NOMO-1 treated with dmso at 0.1 percent for 144 hours (cell line): ENCODE data around the gene FAM98B.

Experiments used
- DNase-seq: peaks from one replicate; lab custom pipeline; 2025; ENCODE audit not compliant: unreplicated experiment; lab: John Stamatoyannopoulos, UW

The FAM98B gene

DNA sequence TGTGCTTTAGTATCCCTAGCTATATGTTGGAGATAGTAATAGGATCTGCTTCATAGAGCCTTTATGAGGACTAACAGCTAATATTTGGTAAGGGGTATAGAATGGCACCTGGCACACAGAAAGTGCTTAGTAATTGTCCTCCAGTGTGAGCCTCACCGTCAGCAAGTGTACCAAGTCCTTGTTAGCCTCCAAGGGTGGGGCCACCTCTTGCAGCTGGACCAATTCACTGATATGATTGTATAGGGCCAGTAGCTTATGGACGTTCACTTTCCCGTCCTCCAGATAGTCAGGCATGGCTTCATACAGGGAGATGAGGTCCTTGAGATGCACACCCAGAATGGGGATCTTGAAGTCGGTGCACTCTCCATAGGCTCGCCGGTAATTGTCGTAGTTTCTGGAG lies 53.6 kb downstream of the FAM98B start:
- DNase-seq, result no peak

DNA sequence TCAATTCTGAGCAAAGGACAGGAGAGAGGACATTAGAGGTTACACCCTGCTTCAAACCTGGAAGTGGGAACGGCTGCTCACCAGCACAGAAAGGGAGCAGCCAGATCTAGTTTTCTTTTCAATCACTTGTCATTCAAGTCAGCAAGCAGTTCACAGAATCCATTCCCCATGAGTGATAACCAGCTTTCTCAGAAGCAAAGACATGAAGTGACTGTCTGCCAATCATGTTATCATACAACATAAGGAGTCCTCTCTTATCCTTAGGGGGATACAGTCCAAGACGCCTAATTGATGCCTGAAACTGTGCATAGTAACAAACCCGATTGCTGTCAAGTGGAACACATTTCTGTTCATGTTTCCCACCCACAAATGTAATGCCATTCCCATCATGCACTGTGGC lies 54.7 kb downstream of the FAM98B start:
- DNase-seq, result no peak

DNA sequence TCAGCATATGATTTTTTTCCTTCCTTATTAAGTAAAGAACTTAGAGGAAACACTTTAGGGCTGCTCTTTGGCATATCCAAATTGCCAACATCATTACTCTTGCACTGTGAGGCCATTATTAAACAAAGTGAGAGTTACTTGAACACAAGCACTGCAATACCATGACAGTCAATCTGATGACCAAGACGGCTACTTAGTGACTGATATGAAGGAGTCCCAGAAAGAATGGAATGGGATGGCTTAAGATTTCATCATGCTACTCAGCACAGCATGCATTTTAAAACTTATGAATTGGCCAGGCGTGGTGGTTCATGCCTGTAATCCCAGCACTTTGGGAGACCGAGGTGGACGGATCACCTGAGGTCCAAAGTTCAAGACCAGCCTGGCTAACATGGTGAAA lies 55.2 kb downstream of the FAM98B start:
- DNase-seq, result no peak

DNA sequence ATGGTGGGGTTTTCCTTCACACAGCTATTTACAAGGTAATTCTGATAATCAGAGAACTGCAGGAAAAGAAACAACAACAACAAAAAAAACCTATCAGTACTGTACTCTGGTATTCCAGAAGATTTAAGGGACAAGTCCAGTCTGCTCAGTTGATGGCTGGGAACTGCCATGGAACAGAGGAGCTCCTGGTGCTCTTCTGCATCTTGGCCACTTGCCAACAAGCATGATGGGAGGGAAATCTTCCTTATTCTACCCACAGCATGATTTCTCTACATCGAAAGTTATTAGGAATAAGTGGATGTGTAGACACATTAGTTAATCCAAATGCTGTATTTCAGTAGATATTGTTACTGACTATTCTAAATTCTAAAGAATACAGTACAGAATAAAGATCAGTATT lies 59.0 kb downstream of the FAM98B start:
- no peak for DNase-seq

DNA sequence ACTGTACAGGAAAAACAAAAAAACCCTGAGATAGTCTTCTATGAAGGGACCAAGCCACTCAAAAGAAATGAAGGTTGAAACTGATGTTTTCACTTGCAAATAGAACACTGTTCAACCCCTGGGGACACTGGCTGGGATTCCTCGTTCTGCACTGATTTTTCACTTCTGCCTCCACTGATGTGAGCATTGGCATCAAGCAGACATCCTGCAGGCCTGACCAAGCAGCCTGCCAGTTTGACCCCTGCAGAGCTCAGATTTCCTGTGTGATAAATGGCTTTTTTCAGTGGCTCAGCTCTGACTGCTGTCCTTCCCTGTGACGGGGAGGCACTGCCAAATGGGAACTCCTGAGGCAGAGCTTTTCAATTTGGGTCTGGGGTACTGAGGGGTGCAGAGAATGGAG lies 60.7 kb downstream of the FAM98B start:
- DNase-seq, result no peak

DNA sequence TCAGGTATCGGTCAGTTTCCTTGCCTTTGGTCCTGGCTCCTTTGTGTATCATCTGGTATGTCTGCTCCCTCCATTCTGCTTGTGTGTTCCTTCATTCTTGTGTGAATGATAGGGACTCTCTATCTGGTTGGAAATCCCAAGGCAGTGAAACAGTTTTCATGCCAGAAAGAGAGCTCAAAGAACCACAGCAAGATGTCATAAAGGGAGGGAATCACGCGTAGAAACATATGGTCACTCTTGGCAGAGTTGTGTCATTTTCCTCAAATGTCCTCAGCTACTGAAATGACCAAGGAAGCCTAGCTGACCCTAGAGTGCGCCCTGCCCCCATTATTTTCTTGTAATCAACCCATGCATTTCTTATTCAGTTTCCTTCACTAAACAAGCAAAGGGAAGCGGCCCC lies 62.7 kb downstream of the FAM98B start:
- no peak for DNase-seq

DNA sequence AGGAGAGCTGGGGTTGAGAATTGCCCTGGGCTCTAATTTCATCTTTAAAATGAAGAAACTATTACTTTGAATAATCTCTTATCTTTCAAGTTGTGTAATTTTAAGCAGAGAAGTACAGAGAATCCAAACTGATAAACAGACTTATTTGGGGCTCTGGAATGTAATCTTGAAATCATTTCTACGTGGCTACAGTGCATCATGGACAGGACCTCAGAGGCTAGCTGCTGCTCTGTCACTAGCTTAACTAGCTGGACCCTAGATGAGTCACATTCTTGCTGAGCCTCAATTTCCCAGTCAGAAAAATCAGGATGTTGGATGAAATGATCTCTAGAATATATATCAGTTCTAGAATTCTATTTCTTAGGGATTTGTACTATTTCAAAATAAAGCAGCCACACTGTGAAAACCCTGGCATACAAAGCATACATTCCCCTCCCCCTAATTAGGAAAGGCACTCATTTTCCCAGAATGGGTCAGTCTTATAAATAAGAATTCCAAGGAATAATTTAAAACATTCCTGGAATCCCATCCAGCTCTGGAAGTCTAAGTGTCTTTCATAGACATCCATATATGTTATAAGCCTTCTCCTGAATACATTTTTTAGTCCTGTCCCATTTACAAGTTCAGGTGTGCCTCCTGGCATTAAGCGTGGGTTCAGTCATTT lies 63.5 kb downstream of the FAM98B start:
- DNase-seq, result no peak

DNA sequence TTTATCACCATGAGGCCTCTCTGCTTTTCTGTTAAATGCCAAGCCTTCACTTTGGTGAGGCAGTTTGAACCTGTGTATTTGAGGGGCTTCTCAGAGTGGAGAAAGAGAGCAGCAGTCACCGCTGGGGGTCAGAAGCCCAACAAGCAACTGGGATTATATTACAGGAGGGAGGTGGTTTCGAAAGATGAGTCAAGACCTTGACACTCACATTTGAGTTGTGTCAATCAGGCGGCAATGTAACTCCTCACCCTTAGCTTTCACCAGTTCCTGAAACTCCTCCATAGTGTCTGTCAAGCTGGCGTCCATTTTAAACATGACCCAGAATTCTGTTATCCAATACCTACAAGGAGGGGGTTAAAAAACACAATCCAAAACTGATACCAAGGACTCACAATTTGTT lies 64.2 kb downstream of the FAM98B start:
- no peak for DNase-seq

DNA sequence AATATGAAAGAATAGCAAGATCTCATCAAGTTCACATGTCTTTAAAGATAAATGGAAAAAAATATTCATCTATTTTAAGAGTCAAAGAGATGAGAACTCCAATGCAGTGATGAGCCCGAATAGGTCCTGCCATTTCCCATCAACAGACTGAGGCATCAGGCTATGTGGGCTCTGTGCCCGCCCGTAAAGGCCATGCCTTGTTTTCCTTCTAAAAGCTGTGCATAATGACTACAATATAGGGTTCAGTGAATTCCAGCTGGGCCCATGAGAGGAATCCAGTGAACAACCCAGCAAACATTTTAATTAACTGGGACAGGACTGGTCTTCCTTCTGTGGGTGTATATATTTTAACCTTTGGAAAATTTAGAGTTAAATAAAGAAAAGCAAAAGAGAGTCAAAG lies 66.1 kb downstream of the FAM98B start:
- no peak for DNase-seq

DNA sequence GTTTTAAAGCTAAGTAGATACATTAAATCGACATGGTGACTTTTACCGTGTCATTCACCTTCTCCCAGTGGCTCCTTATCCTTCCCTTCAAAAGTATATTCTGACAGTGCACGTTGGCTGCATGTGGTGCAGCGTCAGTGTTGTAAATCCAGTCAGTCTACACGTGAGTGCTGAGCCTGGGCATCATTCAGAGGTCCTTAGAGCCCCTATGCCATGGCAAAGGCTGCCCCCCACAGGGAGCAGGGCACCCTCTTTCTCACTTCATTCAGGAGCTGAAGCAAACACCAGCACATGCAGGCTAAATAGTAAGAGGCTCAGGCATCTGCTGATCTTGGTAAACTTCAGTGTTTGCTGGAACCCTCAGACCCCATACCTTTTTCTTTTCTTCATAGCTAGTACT lies 67.4 kb downstream of the FAM98B start:
- DNase-seq, result no peak

DNA sequence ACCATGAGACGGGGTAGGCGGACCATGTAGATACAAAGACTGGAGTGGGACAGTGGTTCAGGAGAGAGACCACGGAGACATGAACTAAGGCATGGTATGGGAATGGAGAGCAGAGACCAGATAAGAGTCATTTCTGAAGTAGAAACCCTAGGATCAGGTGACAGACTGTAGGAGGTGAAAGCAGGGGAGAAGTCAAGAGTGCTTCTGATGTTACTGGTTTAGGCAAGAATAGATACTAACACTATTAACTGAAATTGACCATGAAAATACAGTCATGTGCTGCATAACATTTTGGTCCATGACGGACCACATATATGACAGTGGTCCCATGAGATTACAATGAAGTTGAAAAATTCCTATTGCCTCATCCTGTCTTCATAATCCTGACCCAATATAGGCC lies 69.0 kb downstream of the FAM98B start:
- no peak for DNase-seq

DNA sequence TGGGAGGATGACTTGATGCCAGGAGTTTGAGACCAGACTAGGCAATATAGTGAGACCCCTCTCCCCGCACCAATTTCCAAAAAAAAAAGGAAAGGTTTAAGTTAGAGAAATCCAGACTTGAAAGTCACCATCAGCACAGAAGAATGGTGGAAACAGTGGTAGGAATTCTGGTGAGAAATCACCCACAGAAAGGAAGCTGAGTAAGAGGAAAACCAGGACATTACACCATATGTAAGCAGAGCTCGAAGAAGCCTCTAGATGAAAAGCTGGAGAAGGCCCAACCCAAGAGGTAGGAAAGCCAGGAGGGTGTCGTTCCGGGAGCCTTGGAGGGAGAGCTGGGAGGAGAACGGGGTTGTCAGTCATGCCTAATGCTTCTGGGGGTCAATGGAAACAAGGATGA lies 70.2 kb downstream of the FAM98B start:
- DNase-seq, result no peak

DNA sequence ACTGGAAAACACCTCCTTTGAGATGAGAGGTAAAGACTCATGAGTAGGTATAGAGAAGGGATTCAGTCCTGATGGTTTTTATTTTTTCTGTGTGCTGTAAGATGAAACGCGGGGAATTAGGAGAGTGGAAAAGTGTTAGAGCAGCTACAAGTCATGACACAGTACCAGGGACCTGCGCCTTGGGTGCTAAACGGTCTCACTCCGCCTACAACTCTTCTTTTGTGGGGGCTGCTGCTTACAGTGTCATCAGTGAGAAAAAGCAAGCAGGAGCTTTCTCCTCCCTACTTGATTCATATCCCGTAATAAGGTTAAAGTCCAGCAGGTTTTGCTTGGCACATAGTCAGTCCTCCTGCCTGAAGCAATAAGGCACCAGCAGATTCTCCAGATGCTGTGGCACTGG lies 71.6 kb downstream of the FAM98B start:
- no peak for DNase-seq

DNA sequence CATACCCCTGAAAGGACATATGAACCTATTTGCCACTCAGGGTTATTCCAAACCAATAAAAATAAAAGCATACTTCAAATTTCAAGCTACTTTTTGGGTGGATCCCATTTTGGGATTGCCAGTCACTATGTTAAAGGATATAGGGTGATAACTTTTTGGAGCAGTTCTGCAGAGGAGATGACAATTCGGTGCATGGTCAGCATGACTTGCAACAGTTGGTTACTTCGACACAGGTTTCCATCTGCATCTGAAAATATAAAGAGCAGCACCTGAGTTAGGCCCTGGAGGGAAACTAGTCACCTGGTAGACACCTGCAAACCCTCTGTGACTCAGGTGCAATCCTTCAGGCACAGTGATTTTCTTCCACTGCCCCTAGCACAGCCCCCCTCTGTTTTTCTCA lies 72.2 kb downstream of the FAM98B start:
- no peak for DNase-seq

DNA sequence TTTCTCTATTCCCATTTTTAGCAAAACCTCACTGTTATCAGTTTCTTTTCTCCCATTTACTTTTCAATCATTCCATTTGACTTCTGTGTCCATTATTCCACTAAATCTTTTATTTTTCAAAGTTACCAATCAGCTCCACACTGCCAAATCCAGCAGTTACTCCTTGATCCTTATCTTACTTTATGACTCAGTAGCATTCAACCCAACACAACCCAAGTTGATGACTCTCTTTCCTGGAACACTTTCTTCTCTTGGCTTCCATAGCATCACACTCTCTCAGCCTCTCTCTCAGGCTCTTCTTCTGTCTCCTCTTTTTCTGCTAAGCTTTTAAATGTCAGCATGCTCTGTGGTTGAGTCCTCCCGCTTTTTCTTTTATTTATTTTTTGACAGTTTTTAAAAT lies 74.4 kb downstream of the FAM98B start:
- no peak for DNase-seq

DNA sequence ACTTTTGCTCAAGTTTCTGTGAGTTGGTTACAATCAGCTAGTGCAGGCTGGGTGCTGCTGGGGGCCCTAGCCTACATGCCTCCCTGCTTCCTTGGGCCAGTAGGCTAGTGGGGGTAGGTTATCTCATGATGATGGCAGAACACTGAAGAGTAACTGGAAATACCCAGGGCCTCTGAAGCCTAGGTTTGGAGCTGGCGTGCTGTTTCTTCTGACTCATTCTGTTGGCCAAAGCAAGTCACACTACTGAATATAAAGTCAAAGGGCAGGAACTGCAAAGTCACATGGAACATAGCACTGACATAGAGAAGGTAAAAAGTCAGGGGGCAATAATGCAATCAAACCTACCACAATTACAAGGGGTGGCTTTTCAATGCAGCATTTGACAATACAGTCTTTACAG lies 76.2 kb downstream of the FAM98B start:
- no peak for DNase-seq

DNA sequence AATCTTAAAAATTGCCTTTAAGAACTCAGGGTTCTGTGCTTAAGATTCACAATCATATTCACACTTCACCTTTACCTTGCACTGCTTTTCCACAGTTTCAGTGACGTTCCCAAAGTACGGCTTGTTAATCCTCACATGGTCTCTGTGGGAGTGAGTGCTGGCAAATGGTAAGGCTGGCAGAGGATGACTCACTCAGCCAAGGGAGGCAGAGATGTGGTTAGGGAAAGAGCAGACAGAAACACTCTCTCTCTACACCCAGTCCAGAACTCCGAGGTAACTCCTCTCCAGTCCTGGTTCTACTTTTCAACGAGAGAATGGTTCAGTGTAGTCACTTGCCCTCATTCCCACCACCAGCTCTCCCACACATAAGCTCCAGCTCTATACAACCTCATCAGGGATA lies 77.6 kb downstream of the FAM98B start:
- no peak for DNase-seq

DNA sequence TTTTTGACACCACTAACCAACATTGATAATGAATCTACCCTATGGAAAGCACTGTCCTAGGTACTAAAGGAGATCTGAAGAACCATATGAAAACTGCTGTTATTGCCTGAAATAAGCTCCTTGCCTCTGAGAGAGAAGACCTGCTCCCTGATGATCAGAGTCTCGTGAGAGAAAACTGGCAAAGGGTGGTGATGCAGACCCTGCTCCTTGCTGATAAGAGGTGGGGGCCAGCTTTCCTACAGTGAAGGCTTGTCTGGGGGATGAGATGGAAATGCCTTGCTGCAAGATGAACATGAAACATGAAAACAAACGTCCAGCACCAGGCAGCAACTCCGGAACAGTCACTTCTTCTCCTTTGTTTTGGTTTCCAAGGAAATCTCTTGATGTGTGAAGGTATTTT lies 78.8 kb downstream of the FAM98B start:
- DNase-seq, result no peak

DNA sequence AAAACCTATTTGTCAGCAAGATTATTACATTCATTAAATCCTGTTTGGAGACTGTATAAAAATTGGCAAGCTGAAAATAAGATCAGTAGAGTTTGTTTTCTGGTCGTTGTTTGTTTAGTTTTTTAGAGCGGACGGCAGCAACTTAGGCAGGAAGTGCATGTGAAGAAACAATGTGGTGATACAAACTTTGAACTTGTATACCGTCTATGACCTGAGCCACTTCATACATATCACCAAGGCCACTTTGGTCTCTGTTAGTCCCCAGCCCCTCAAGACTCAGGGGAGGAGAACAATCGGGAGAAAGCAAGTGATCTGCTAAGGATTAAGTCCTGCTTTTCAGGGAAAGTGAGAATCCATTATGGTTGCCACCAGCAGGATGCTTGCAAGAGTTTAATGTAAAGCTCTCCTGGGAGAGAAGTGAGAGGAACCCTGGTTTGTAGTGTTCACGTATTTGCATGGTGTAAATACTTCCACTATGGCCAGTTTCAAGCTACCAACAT lies 79.5 kb downstream of the FAM98B start:
- no peak for DNase-seq

DNA sequence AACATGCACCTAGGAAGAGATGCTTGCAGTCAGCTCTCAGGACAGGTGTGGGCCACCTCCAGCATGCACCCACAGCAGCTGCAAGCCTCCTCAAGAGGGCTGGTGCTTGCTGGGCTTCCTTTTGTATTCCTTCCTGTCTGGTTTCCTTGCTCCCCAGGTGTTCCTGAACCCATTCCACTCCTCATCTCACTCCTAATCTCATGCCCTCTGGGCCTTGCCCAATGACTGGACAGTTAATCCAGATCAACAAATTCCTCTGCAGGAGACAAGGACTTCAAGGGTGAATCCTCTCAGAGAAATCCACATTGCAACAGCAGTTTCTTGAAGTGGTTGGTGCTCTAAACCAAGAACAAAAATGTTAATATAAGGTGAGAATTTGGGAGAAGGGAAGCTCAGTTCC lies 80.0 kb downstream of the FAM98B start:
- no peak for DNase-seq

DNA sequence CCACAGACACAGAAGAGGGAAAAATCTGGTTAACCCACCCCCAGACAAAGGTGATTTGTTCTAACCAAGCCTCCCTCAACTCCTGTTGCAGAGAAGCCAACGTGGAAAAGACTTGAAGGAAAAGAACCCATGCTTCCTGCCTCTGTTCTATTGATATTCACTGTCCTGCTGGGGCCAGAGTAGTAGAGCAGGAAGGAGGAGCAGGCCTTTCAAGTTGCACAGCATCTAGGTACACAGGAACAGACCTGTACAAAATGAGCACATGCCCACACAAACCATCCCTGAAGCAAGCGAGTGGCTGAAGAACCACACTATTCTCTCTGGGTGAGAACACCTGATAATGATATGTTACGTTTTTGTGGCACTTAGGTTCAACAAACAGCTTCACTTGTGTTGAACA lies 80.8 kb downstream of the FAM98B start:
- DNase-seq, result no peak

DNA sequence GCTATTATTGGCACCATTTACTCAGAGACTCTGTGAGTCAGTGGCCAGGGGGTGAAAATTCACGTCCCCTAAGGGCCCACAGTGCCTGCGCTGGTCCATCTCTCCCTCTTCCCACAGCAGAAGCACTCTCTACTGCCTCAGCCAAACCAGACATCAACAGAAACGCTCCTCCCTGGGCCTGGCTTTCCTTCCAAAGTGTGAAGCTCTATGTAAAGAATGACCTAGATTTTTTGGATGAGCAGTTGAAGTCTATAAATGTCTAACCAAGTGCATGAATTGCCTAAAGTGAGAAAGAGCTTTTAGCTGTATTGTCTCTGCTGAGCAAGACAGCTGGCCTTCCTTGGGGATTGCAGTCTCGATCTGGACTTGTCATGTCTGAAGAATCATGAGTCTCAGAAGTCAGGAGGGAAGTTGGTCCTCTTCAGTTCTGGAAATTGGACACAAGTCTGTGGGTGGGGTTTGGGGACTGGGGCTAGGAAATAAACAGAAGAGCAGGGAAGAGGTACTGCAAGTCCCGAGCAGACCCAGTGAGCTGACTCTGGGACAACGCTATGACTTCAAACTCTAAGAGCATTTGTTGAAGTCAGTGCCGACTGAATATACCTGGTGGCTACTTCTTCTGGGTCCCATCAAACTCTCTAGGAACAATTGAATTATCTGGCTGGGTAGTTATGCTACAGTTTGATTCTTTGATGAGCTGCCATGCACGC lies 81.7 kb downstream of the FAM98B start:
- no peak for DNase-seq

DNA sequence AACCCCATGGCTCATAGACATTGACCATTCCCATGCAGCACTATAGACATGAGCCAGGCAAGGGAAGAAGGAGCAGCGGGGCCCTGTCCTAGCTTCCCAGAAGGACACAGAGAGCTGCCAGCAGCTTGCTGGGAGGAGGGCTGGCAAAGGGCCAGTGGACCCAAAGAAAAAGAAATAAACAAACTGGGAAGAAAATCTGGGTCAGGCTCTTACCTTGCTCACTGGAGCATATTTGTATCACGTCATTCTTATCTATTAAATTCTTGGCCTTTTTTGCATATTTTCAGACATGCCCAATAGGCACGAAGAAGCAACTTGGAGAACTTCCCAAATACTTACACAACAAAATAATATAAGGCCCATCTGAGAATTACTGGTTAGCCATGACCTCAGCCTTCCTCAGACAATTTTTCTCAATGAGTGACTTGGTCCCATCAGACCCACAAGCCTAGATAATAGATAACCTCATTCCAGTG lies 82.3 kb downstream of the FAM98B start:
- DNase-seq, result no peak
